GM06990 (cell line): ENCODE results near the gene EIF2S2.
"Not testable (repeated sequence)": the region's sequence is repeated elsewhere in the genome, so short reads cannot be mapped to it uniquely, and the experiment has no call there.

Experiments
- DNase-seq: peaks from one replicate; pipeline ENCODE4 v3.0.0-alpha.2; 2011; ENCODE audit not compliant: insufficient read length; ENCODE audit errors: extremely low read depth
- H3K27me3 ChIP-seq: replicated peaks from 2 replicates; pipeline ENCODE4 v1.6.0; 2011; ENCODE audit warnings: low read length; ENCODE audit not compliant: control insufficient read depth, insufficient read depth
- H3K36me3 ChIP-seq: 2 replicates; pipeline ENCODE4 v1.5.1; 2011; ENCODE audit warnings: low read length; ENCODE audit not compliant: control insufficient read depth, insufficient read depth
- H3K4me3 ChIP-seq: replicated peaks from 2 replicates; pipeline ENCODE4 v1.5.1; 2011; ENCODE audit warnings: low read depth, mild to moderate bottlenecking, control low read depth, low read length
- CTCF ChIP-seq: IDR thresholded peaks from 2 replicates; pipeline ENCODE4 v1.5.1; 2011; ENCODE audit warnings: low read length, control low read depth, mild to moderate bottlenecking, inconsistent platforms; ENCODE audit not compliant: insufficient read depth, poor library complexity, severe bottlenecking

The EIF2S2 gene, protein sequence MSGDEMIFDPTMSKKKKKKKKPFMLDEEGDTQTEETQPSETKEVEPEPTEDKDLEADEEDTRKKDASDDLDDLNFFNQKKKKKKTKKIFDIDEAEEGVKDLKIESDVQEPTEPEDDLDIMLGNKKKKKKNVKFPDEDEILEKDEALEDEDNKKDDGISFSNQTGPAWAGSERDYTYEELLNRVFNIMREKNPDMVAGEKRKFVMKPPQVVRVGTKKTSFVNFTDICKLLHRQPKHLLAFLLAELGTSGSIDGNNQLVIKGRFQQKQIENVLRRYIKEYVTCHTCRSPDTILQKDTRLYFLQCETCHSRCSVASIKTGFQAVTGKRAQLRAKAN

DNA sequence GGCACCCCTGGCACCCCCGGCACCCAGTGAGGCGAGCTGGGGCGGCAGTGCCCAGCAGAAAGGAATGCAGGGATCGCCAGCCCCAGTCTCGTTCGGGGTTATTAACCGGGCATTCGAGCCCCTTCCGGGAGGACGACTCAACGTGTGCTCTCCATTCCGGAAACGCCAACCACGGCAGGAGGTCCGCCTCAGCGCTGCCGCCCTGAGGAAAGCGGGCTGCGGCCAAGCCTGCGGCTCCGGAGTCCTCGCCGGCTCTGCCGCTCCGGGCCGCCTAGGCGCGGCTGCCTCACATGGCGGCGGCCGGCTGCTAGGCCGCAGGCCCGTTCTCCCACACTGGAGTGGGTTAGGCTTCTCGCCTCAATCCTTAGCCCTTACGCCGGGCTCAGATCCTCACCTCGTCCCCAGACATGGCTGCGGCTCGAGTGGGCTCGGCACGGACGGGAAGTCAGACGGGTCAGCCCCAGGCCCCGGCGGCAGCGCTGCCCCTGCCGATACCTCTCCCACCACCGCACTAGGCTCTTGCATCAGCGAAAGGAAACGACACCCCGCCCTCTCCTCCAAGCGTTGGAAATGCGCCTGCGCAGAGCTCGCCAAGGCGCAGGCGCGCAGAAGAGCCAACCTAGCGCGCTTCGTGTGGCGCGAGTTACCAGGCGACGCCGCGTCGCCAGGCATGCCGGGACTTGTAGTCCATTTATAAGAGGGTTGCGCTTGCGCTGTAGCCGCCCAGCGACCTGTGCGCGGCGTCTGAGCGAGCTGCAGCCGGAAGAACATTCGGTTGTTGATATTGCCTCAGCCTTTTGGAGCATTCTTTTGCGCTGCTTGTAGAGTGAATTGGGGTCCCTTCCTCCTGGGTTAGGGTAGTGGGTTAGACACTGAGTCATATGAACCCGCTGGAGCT lies at the start of gene EIF2S2:
Gene EIF2S2 (minus strand): TSS at position 542 of the 898 bp plus-strand sequence. CDS start 133 bp downstream, at position 409.
- Histone ChIP-seq H3K36me3 (peaks cover 3% of the 10 kb centered on the region), H3K4me3 (peak within 1 kb of the TSS; percentile 93), H3K27me3 (no peaks in the 10 kb centered on the region)
- TF ChIP-seq CTCF = no peak
- DNase-seq = peak; percentile 99

GRCh38 chr20:34157697-34158096 lies 45.7 kb upstream of the EIF2S2 start:
- H3K4me3 ChIP-seq, DNase-seq, H3K36me3 ChIP-seq, H3K27me3 ChIP-seq: not testable (repeated sequence)

- Histone ChIP-seq H3K4me3 (no peak overlapping the region), H3K36me3 (no peaks in the 10 kb centered on the region), H3K27me3 (no peaks in the 10 kb centered on the region)
- no peak for DNase-seq
- no peak for TF ChIP-seq CTCF
These were observed 43.8 kb upstream of the EIF2S2 start for GRCh38 chr20:34155836-34156235.

DNA sequence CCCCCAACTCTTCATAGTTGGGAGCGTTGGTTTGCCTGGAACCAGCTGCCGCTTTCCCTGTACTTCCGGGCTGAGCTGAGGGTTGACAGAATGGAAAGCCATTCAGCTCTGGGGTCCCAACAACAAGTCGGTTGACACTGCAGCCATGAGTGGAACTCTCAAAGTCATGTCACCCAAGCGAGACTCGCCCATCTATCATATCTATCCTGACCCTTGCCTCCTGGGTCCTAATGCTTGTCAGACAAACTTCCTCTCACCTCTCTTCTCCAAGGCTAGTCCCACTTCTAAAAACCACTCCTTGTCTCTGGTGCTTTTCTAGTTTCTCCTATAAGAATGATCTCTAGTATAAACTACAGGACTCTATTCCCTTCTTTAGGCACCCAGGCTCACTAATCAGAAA lies 41.1 kb upstream of the EIF2S2 start:
- H3K27me3 ChIP-seq, DNase-seq, H3K4me3 ChIP-seq: not testable (repeated sequence)

DNA sequence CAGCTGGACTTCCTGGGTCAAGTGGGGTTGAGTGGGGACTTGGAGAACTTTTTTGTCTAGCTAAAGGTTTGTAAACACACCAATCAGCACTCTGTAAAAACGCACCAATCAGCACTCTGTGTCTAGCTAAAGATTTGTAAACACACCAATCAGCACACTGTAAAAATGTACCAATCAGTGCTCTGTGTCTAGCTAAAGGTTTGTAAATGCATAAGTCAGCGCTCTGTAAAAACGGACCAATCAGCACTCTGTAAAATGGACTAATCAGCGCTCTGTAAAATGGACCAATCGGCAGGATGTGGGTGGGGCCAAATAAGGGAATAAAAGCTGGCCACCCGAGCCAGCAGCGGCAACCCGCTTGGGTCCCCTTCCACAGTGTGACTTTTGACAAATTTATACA lies 40.0 kb upstream of the EIF2S2 start:
- DNase-seq, H3K4me3 ChIP-seq, H3K36me3 ChIP-seq, H3K27me3 ChIP-seq: not testable (repeated sequence)

More for the DNA sequence above, 41.1 kb upstream of the EIF2S2 start:
- not testable (repeated sequence) for H3K36me3 ChIP-seq

DNA sequence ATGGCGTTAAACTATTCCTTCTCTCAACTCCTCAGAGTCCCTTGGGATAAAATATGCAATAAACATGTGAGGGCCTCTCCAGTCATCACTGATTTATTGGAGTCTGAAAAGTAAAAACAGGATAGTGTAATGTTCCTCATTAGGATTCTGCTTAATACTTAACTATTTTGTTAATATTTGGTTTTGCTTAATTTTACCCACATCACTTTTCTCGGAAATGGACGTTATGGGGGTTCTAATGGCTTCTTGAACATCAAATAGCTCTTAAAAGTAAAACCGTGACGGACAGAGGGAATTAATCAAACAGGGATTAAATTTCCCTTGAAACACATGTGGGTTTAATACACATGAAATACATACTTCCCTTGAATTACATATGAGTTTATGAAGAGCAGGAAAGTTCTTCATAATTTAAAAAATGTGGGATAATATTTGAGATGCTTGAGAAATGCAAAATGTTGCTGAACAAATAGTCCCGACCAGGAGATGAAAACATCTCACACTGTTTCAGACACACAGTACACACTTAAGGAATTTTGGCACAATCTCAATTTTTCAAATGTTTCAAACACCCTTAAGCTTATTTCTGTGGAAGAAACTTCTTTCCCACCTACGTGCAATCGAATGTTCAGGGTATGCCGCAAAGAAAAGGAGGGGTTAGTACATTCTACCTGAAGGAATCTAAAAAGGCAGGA lies 38.4 kb upstream of the EIF2S2 start:
- TF ChIP-seq CTCF = no peak
- H3K27me3 ChIP-seq = no peaks in the 10 kb centered on the region
- H3K36me3 ChIP-seq = no peaks in the 10 kb centered on the region
- H3K4me3 ChIP-seq = no peak overlapping the region
- no peak for DNase-seq
